GM18868 (cell line): ENCODE results near the gene YPEL4.
"Not testable (repeated sequence)": the region's sequence is repeated elsewhere in the genome, so short reads cannot be mapped to it uniquely, and the experiment has no call there.

Experiments
- ATAC-seq: cut with Tn5 transposase; IDR thresholded peaks from one replicate; pipeline ENCODE4 v1.9.1; 2021; ENCODE audit warnings: mild to moderate bottlenecking, moderate library complexity; ENCODE audit not compliant: unreplicated experiment

YPEL4 gene

GRCh38 chr11:57649826-57650738, at the start of gene YPEL4:
Gene YPEL4, minus strand, starts transcription at chr11:57649912. Its CDS starts 2,805 bp downstream, at chr11:57647107.
- peak; percentile 54 for ATAC-seq

DNA sequence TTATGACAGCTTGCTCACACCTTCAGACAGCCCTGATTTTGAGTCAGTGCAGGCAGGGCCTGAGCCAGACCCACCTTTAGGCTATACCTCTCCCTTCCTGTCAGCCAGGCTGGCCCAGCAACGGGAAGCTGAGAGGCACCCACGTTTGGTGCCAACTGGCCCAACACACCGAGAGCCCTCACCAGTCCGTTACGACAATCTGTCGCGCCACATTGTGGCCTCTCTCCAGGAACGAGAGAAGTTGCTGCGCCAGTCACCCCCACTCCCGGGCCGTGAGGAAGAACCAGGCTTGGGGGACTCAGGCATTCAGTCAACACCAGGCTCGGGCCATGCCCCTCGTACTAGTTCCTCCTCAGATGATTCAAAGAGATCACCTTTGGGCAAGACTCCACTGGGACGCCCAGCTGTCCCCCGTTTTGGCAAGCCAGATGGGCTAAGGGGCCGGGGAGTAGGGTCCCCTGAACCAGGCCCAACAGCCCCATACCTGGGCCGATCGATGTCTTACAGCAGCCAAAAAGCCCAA, 49.2 kb upstream of the YPEL4 start:
- no peak for ATAC-seq

DNA sequence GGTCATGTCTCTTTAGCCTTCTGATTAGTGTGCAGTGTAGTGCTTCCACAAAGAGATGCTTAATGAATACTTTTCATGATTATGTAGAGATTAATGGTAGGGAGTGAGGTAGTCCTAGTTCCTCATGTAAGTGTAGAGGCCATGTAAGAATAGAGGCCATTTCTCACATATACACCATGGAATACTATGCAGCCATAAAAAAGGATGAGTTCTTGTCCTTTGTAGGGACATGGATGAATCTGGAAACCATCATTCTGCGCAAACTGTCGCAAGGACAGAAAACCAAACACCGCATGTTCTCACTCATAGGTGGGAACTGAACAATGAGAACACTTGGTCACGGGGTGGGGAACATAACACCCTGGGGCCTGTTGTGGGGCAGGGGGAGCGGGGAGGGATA, 40.8 kb upstream of the YPEL4 start:
- ATAC-seq = not testable (repeated sequence)

DNA sequence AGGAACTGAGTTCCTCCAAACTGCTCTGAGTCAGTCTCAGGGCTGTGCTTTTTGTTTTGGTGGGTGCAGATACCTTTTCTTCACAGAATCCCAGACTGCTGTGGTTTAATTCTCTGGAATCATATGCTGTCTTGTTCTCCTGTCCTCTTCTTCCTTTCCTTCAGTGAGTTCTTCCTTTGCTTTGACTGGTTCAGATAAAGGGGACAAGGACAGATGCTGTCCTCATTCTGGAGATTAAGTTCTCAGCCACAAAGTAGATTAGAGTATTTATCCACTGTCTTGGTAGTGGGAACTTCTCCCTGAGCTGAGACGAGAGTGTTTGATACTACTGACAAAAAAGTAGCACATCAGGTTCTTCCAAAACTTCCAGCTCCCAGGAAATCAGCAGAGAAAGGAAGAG, 31.5 kb upstream of the YPEL4 start:
- no peak for ATAC-seq

DNA sequence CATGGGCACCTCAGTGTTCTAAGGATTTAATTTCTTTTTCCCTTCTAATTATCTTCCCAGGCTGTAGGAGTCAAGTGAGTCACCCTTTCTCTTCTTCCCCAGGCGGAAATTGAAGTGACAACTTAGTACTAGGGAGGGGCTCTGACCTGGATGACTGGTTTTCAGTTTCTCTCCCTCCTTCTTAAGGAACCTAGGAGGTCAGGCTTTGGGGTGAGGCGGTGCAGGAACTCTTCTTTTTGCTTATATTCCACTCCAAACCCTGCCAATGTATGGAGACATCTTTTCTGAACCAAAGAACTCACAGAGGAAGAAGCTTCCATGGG, 30.8 kb upstream of the YPEL4 start:
- no peak for ATAC-seq

DNA sequence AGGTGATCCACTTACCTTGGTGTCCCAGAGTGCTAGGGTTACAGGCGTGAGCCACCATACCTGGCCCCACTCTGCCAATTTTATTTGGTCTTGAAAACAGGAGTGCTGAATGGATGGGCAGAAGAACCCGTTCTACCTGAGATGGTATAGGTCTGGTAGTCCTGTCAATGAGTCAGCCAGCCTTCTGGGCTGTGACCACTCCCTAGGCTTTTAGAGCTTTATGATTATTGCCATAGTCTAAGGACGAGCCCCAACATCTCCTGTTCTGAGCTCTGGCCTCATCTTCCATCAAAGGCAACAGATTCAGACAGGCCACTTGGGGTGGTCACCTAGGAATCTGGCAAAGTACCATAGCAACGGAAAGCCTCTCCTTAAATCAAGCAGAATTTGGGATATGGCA, 29.7 kb upstream of the YPEL4 start:
- ATAC-seq = no peak

- no peak for ATAC-seq
These were observed 25.6 kb upstream of the YPEL4 start for GRCh38 chr11:57675176-57675941.

DNA sequence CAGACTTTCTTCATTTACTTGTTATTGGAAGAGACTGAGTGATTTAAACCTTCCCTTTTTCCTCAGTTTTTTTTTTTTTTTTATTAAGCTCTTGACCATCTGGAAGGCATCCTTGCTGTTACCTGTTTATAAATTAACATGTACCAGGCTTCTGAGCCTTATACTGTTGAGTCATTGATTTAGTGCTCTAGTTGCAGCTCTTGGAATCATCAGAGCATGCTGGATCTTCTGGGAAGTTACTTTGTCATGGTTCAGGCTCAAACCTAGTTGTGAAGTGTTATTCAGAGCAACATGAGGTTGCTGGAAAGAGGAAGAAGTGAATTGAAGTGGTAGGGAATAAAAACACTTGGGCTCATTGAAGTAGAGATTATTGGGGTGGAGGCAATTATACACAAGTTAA, 24.5 kb upstream of the YPEL4 start:
- no peak for ATAC-seq

- peak; percentile 2 for ATAC-seq
These were observed 18.7 kb upstream of the YPEL4 start for GRCh38 chr11:57668434-57668782.

GRCh38 chr11:57667736-57668433, 18.2 kb upstream of the YPEL4 start, which contains the start of gene ZDHHC5:
Gene ZDHHC5, plus strand, starts transcription at chr11:57668114. Its CDS starts 4,977 bp downstream, at chr11:57673091.
- peak; percentile 86 for ATAC-seq

GRCh38 chr11:57667117-57667735, 17.5 kb upstream of the YPEL4 start:
- peak; percentile 65 for ATAC-seq

DNA sequence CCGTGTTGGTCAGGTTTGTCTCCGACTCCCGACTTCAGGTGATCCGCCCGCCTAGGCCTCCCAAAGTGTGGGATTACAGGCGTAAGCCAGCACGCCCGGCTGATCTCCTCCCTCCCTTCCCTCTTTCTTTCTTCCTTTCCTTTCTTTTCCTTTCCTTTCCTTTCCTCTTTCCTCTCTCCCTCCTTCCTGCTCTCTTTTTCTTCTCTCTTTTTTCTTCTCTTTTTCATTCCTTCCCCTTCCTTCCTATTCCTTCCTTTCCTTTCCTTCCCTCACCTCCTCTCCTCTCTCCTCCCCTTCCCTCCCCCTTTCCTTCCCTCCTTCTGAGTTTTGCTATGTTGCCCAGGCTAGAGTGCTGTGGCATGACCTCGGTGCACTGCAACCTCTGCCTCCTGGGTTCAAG, 14.3 kb upstream of the YPEL4 start:
- no peak for ATAC-seq

- ATAC-seq = no peak
These were observed 13.2 kb upstream of the YPEL4 start for GRCh38 chr11:57662893-57663292.

DNA sequence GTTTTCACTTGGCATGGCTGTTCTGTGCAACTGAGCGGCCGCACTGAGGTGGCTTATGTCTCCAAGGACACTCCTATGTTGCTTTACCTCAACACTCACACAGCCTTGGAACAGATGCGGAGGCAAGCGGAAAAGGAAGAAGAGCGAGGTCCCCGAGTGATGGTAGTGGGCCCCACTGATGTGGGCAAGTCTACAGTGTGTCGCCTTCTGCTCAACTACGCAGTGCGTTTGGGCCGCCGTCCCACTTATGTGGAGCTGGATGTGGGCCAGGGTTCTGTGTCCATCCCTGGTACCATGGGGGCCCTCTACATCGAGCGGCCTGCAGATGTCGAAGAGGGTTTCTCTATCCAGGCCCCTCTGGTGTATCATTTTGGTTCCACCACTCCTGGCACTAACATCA, 10.0 kb upstream of the YPEL4 start:
- ATAC-seq = no peak

DNA sequence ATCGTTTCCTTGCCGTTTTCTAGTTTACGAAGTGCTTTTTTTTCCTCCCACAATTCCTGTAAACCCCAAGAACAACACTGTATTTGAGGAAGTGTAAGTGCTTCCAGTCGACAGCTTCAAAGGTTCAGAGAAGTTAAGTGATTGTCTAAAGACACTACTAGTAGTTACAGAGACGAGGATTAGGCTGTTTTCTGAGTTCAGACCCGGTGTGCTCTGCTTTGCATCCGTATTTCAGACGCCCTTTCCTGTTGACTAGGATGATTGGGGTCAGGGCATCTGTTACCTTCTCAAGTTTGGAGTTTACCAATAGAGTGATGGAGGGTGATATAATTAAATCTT, 8.3 kb upstream of the YPEL4 start:
- ATAC-seq = no peak

GRCh38 chr11:57657194-57658022, 7.7 kb upstream of the YPEL4 start, which contains the start of gene CLP1:
Gene CLP1, plus strand, starts transcription at chr11:57657762. Its CDS starts 1,715 bp downstream, at chr11:57659477.
- ATAC-seq = peak; percentile 99

DNA sequence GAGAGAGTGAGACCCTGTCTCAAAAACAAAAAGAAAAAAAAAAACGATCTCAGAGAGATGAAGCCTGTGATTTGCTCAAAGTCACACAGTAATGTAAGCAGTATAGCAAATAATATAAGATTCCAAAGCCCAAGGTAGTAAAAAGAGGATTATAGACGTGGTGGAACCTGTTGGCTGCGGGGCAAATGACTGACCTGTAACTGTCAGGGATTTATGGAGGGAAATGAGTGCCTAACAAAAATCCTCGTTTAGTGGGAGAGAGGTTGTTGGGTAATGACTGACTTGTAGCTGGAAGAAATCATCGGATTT, 7.1 kb upstream of the YPEL4 start:
- no peak for ATAC-seq

GRCh38 chr11:57653163-57653562, 3.5 kb upstream of the YPEL4 start:
- ATAC-seq = no peak

GRCh38 chr11:57652662-57653061, 3.0 kb upstream of the YPEL4 start:
- no peak for ATAC-seq

DNA sequence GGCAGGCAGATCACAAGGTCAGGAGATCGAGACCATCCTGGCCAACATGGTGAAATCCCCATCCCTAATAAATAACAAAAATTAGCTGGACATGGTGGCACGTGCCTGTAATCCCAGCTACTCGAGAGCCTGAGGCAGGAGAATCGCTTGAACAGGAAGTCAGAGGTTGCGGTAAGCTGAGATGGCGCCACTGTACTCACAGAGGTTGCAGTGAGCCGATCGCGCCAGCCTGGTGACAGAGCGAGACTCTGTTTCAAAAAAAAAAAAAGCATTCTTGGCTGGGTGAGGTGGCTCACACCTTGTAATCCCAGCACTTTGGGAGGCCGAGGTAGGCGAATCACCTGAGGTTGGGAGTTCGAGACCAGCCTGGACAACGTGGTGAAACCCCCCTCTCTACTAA, 2.5 kb upstream of the YPEL4 start:
- not testable (repeated sequence) for ATAC-seq
